GM20000 (cell line): ENCODE measurements around the gene ANXA11.

Experiments
- DNase-seq: peaks from one replicate; pipeline ENCODE4 v3.0.0; 2012; ENCODE audit warnings: low spot score
- TF ChIP-seq, protein P1 (sequence below): IDR thresholded peaks from 2 replicates; pipeline ENCODE4 v1.5.1; 2012; ENCODE audit warnings: mild to moderate bottlenecking, control low read depth; ENCODE audit errors: extremely low read depth, missing control alignments

The ANXA11 gene

DNA sequence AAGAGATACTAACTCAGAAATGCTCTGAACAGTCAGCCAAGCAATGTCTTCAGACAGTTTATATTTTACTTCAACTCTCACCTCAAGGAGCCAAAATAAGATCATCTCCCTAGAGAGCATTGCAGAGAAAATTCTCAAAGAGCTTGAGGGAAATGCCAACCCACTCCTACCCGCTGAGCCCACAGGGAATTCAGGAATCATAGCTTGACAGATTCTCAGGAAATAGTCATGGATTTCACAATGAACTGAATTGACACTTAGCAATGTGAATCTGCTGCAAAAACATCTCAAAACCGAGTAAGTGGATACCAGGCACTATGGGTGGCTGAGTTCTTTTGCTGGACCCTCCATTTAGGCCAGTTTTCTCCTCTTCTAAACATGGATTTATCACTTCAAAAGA, 82.6 kb downstream of the ANXA11 start:
- TF ChIP-seq, protein P1, sequence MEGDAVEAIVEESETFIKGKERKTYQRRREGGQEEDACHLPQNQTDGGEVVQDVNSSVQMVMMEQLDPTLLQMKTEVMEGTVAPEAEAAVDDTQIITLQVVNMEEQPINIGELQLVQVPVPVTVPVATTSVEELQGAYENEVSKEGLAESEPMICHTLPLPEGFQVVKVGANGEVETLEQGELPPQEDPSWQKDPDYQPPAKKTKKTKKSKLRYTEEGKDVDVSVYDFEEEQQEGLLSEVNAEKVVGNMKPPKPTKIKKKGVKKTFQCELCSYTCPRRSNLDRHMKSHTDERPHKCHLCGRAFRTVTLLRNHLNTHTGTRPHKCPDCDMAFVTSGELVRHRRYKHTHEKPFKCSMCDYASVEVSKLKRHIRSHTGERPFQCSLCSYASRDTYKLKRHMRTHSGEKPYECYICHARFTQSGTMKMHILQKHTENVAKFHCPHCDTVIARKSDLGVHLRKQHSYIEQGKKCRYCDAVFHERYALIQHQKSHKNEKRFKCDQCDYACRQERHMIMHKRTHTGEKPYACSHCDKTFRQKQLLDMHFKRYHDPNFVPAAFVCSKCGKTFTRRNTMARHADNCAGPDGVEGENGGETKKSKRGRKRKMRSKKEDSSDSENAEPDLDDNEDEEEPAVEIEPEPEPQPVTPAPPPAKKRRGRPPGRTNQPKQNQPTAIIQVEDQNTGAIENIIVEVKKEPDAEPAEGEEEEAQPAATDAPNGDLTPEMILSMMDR, result no peak
- no peak for DNase-seq

DNA sequence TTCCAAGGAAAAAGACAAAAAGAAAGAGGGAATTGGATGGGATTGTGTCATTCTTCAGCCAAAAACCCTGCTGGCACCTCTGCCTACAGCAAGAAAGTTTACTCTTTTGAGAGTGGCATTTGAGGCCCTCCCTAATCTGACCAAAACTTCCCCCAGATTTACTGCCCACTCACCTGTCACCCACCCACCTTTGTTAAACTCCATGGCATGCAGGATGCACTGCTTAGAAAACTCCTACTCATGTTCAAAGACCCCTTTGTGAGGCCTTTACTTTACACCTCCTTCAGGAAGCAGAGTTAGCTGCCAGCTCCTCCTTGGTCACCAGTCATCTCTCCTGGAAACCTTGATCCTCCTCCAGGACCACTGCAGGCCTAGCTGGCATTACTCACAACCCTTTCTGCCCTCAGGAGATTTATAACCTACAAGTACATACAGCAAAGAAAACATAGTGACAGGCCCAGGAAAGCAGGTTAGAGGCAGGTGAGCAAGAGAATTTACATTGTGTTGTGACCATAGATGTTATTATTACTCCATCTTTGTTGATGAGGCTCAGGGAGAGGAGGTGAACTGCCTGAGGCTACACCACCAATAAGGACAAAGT, 83.1 kb downstream of the ANXA11 start:
- TF ChIP-seq, protein P1, result no peak
- DNase-seq, result no peak

DNA sequence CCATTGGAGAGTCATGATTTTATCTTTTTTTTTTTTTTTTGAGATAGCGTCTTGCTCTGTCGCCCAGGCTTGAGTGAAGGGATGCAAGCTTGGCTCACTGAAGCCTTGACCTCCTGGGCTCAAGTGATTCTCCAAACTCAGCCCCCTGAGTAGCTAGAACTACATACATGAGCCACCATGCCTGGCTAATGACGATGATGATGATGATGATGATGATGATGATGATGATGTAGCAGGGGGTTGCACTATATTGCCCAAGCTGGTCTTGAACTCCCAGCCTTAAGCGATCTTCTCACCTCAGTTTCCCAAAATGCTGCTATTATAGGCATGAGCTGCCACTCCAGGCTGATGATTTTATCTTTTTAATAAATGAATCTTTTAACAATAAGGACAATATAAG, 86.7 kb downstream of the ANXA11 start:
- TF ChIP-seq, protein P1, result no peak
- DNase-seq, result no peak

DNA sequence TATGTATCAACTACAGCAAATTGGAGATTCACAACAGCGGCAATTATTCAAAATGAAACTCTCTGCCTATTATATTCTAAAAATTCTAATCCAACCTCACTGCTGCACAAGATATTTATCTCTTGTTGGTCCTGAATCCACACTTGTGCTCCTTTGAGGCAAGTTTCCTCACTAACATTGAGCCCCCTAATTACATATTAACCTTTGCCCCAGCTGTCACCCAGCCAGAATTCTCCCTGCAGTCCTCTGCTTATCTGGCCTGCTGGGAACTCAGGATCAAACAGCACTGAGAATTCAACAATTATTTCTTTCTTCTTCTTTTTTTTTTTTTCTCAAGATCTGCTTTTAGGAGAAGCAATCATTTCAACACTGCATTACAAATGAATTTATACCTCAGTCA, 94.4 kb downstream of the ANXA11 start:
- DNase-seq, result no peak
- TF ChIP-seq, protein P1, result no peak

DNA sequence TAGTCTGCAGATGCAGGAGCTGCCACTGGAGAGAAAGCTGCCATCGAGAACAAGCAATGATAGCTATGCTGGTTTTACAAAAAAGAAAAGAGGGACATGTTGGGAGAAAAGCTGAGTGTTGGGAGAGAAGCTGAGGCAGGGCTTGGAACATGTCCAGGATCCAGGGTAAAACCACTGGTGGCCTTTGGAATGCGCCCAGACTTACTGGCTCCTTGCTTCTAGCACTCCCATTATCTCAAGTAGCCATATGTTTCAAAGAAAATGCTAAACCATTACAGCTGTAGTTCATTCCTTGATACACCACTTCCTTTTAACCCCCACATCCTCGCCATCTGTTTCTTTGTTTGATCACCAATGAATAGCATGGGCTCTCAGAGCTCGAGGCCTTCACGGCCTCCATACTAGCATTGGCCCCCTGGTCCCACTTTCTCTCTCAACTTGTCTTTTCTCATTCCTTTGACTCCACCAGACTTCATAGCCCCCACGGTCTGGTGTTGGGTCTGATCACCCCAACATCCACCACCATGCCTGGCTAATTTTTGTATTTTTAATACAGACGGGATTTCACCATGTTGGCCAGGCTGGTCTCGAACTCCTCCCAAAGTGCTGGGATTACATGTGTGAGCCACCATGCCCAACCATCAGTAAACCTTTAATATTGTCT, 96.6 kb downstream of the ANXA11 start:
- TF ChIP-seq, protein P1, result no peak
- DNase-seq, result no peak

DNA sequence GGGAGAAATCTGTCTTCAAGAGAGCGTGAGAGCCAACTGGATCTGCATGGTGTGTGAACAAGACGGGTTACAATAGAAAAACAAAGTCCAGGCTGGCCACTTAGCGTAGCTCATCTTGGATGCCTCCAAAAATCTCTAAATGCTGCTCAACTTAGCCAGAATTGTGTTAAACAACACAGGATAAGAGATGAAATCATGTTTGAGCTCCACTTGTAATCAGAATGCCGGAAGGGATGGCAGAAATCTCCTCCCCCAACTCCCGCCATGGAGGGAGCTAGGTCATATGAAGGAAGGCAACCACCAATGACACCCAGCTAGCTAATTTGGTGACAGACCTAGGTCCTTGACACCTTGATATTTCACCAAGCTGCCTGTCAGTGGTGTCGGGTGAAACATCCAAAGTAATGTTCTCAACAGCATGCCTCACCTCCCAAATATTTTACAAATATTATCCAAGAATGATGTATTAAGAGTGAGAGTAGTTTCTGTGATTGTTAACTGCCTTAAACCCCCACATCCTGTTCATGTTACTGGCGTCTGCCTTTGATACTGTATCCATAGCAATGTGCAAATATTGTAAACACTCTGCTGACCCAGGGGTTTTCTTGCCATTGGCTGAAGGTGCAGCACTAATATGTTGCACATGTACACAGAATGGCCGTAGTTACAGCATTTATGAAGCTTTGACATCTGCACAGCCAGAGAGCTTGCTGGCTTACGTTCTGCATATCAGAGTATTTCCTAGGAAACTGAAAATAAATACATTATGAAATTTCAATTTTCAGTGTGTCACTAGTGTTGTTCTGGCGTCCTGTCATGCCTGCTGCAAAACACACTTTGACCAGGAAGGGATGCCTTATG, 101.0 kb downstream of the ANXA11 start:
- TF ChIP-seq, protein P1, result no peak
- DNase-seq, result peak; percentile 45
